Measurements from ENCODE around the gene SARS1.
A peak's percentile ranks its signal among the peaks of the same experiment; 100 is the strongest.
"Not testable (repeated sequence)": the region's sequence is repeated elsewhere in the genome, so short reads cannot be mapped to it uniquely, and the experiment has no call there.

Gene SARS1

GRCh38 chr1:109283748-109284600 is 70.3 kb downstream of the SARS1 start:
- Mint-ChIP-seq H3K9me3 (no peaks in the 10 kb centered on the region), H3K4me3 (peak overlapping the region; percentile 84 to 98), H3K27me3 (peaks cover 4 to 5% of the 10 kb centered on the region in 2 donors), H3K36me3 (no peaks in the 10 kb centered on the region), H3K4me1 (peaks cover 3 to 25% of the 10 kb centered on the region in 2 donors), H3K27ac (no peak overlapping the region)
- ATAC-seq (replicated peaks), result no peak
- no peak for DNase-seq

- not testable (repeated sequence) for H3K9me3 Mint-ChIP-seq; H3K36me3 Mint-ChIP-seq; H3K4me3 Mint-ChIP-seq; ATAC-seq (replicated peaks); H3K27me3 Mint-ChIP-seq; DNase-seq; H3K27ac Mint-ChIP-seq
- H3K4me1 Mint-ChIP-seq, result peaks cover 6 to 26% of the 10 kb centered on the region in 2 donors
Measured at GRCh38 chr1:109286762-109287161, 73.0 kb downstream of the SARS1 start.

Data from stimulated activated naive B cell treated with anti-CD40 and anti-IgM and Interleukin-4, amounts not matched to agents 10 μg/mL and 1 μg/mL and 100 μg/mL, for 72 hours (primary cell).